GM12801 (cell line): ENCODE results near the gene RNU6-9.

ENCODE experiments used
- CTCF ChIP-seq: IDR thresholded peaks from one replicate; pipeline ENCODE4 v1.5.1; 2011; ENCODE audit warnings: control low read depth; ENCODE audit not compliant: insufficient read length; ENCODE audit errors: extremely low read depth

RNU6-9 gene

DNA sequence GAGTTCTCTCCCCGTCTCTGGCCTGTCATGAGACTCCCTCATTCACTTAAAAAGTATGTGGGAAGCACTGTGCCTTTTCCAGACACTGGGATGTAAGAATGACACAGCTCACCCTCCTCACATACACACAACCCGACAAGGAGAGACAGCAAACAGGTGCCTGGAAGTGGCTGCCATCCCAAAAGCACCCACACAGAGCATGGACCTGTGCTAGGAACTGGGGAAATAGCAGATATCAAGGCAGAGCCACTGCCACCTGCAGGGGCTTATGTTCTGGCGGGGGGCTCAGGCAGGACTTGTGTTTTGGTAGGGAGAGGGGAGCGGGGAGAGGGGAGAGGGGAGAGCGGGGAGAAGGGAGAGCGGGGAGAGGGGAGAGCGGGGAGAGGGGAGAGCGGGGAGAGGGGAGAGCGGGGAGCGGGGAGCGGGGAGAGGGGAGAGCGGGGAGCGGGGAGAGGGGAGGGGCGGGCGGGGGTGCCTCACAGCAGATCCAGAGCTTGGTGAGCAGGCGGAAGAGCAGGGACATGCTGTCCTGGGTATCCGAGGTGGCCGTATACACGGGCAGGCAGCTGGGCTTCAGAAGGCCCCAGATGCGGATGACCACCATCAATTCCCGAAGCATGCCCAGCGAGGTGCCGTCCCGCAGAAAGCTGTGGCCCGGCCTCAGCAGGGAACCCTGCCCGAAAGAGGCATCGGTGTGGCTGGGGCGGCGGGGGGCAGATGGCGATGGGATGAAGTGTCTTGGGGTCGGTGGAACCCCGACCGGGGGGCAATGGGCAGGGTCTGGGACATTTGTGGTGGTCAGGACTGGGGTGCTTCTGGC, 21.6 kb upstream of the RNU6-9 start:
- TF ChIP-seq CTCF, result no peak

DNA sequence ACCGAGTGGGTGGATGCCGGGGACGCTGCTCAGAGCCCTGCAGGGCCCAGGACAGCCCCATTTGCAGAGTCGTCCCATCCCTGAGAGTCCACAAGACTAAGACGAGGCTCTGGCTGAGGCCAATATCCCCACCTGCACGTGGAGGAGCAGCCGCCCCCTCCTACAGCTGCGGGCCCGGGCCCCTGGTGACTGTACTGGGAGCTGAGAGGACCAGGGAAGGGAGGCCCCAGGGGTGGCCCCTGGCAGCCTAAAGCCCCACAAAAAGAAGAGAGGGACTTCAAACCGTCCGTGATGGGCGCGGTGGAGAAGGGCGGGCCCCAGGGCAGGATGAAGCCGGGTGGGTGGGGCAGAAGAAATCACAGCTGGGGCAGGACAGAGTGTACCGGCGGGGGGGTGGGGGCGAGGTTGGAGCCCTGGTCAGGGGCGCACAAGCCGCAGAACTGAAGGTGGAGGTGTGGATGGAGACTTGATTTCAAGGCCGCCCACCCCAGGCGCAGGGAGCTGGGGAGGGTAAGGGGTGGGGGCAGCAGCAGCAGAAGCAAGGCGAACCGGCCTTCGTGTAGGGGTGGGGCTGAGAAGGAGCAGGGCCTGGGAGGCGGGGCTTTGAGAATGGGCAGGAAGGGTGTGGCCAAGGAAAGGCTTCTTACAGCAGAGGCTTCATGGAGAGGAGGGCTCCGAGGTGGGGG, 20.9 kb upstream of the RNU6-9 start:
- TF ChIP-seq CTCF, result no peak

DNA sequence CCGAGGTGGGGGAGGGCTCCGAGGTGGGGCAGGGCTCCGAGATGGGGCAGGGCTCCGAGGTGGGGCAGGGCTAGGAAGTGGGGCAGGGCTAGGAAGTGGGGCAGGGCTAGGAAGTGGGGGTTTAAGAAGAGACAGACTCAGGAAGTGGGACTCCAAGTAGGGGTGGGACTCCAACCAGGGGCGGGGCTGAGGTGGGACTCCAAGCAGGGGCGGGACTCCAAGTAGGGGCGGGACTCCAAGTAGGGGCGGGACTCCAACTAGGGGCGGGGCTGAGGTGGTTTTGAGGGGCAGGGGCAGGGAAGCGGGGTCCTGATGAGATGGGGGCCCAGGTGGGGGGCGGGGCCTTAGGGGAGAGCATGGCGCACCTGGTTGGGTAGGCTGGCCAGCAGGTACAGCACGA, 20.2 kb upstream of the RNU6-9 start:
- TF ChIP-seq CTCF, result no peak

GRCh38 chr19:873561-874041, 19.7 kb upstream of the RNU6-9 start:
- TF ChIP-seq CTCF, result no peak

GRCh38 chr19:875265-875879, 17.9 kb upstream of the RNU6-9 start:
- TF ChIP-seq CTCF, result no peak

DNA sequence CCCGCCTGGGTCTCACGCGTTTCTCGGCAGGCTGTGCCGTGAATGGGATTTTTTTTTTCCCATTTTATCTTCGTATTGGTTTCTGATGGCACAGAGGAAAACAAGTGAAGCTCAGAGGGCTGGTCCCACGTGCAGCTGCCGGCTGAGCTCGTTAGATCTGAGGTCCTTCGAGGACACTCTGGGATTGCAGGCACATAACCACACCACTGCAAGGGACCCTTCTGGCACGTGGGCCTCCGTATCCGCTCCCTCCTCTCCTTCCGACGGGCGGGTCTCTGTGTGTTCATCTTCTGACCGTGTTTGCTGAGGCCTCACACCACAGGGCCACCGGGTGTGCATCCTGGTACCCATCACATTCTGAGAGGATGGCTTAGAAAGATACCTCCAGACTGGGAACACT, 17.2 kb upstream of the RNU6-9 start:
- TF ChIP-seq CTCF, result no peak

DNA sequence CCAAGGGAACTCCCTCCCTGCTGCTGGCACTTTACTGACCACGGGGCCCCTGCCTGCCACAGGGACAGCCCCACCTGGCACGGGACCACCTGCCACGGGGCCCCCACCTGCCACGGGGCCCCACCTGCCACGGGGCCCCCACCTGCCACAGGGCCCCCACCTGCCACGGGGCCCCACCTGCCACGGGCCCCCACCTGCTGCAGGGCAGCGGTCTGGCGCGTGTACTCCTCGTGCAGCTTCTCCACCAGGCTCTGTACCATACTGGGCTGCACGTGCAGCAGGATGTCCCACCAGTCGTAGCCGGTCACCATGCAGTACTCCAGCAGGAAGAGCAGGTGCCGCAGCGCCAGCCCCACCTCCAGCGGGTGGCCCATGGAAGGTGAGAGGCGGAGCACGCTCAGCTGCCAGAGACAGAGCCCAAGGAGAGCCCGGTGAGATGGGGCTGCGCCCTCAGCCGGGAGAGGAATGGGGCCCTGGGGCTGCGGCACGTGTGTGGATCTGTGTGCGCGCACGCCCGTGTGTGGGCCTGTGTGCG, 16.4 kb upstream of the RNU6-9 start:
- TF ChIP-seq CTCF, result no peak
